ENCODE measurements around the gene CLEC10A. TPM values are rescaled to one million over a fixed set of nuclear protein-coding genes. Genes with fewer than 3 reads are reported as not detected.

CLEC10A gene
- total RNA-seq, 4 donors from 2014 or later, result 1.5 to 3.5 TPM; not detected in 2

DNA sequence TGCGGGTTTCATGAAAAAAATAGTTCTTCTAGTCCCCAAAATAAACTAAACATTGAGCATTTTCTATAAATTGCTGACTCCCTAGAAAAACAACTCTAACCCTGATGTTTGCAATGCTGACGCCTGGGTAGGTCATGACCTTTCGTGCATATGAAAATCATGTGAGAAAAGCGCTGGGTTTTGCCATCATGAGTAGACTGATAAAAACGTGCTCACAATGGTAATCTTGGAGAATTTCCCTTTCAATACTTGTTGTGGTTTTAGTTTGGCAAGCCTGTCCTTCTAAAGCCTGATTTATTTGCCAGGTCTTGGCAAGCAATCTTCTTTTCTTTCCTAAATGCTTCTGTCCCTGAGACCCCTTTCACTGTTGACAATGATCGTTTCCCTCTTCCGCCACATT lies 4.0 kb upstream of the CLEC10A start:
- Histone ChIP-seq H3K36me3 (no peaks in the 10 kb centered on the region), H3K27ac (no peak overlapping the region), H3K4me1 (no peaks in the 10 kb centered on the region), H3K27me3 (no peaks in the 10 kb centered on the region), H3K9me3 (no peaks in the 10 kb centered on the region), H3K4me3 (no peak overlapping the region)
- no peak for DNase-seq
- intact Hi-C loops (cut with DNase I; ENCODE audit: low total_unique reads), result no loop called here
- TF ChIP-seq POLR2A (IDR thresholded peaks at IDR 0.05), result no peak

DNA sequence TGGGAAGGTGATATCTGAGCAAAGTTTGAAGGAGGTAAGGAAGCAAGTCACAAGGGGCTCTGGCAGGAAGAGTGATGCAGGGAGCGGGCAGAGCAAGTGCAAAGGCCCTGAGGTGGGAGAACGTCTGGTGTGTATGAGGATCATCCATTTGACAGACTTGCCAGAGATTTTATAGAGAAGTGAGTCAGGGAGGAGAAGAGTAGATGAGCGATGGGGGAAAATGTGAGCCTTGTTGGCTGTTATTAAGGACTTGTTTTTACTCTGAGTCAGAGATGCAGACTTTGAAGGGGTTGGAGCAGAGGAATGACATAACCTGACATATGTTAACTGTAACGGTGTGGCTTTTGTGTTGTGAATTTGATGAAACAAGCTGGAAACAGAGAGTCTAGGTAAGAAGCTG lies 3.5 kb upstream of the CLEC10A start:
- Histone ChIP-seq H3K27me3 (no peaks in the 10 kb centered on the region), H3K4me1 (no peaks in the 10 kb centered on the region), H3K36me3 (no peaks in the 10 kb centered on the region), H3K27ac (no peak overlapping the region), H3K4me3 (no peak overlapping the region), H3K9me3 (no peaks in the 10 kb centered on the region)
- intact Hi-C loops (cut with DNase I; ENCODE audit: low total_unique reads), result no loop called here
- no peak for TF ChIP-seq CTCF (IDR thresholded peaks at IDR 0.05)
- TF ChIP-seq POLR2A (IDR thresholded peaks at IDR 0.05), result no peak
- DNase-seq, result no peak

GRCh38 chr17:7081341-7082062 lies 1.5 kb upstream of the CLEC10A start:
- intact Hi-C loops (cut with DNase I; ENCODE audit: low total_unique reads), result no loop called here

DNA sequence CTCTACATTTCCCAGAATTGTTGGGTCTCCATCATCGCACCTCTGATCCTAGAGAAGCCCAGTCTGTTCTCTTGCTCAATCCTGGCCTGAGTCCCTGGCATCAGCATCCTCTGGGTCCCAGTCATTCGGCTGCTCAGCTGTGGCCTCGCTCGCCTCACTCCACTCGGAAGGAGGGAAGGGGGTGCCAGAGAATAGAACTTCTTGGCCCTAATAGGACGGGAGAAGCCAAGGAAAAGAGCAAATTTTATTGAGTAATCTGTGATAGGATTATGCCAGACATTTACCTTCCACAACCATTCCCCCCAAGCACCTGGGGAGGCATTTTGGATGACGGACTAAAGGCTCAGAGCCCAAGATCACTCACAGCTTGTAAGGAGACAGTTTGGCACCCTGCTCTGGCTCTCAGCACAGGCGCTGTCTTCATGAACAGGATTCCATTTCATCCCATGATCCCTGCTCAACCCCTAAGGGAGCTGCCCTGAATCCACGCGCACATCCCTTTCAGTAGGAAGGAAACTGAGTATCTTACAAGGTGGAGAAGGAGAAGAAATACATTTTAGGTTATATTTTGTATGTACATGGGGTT lies 498 bp upstream of the CLEC10A start:
- Histone ChIP-seq H3K9me3 (no peaks in the 10 kb centered on the region), H3K4me3 (no peak overlapping the region), H3K36me3 (no peaks in the 10 kb centered on the region), H3K27ac (no peak overlapping the region), H3K4me1 (no peaks in the 10 kb centered on the region), H3K27me3 (no peaks in the 10 kb centered on the region)
- intact Hi-C loops (cut with DNase I; ENCODE audit: low total_unique reads), result no loop called here
- TF ChIP-seq POLR2A (IDR thresholded peaks at IDR 0.05) (no peak), CTCF (IDR thresholded peaks at IDR 0.05) (no peak)
- DNase-seq, result peak in 1 of 2 donors; percentile 28

More at GRCh38 chr17:7081341-7082062, 1.5 kb upstream of the CLEC10A start:
- TF ChIP-seq CTCF (IDR thresholded peaks at IDR 0.05), result no peak
- no peak for TF ChIP-seq POLR2A (IDR thresholded peaks at IDR 0.05)
- no peak for DNase-seq
- Histone ChIP-seq H3K36me3 (no peaks in the 10 kb centered on the region), H3K4me1 (no peaks in the 10 kb centered on the region), H3K9me3 (no peaks in the 10 kb centered on the region), H3K27ac (no peak overlapping the region), H3K4me3 (no peak overlapping the region), H3K27me3 (no peaks in the 10 kb centered on the region)

- H3K4me3 ChIP-seq, result no peak overlapping the region
- TF ChIP-seq CTCF (IDR thresholded peaks at IDR 0.05), result no peak
- H3K36me3 ChIP-seq, result no peaks in the 10 kb centered on the region
- H3K4me1 ChIP-seq, result no peaks in the 10 kb centered on the region
- H3K9me3 ChIP-seq, result no peaks in the 10 kb centered on the region
- intact Hi-C loops (cut with DNase I; ENCODE audit: low total_unique reads), result no loop called here
- DNase-seq, result no peak
- H3K27me3 ChIP-seq, result no peaks in the 10 kb centered on the region
- no peak overlapping the region for H3K27ac ChIP-seq
Measured at GRCh38 chr17:7078711-7079110, 1.3 kb downstream of the CLEC10A start.
